Measurements from ENCODE around the gene LHB.

The LHB gene

GRCh38 chr19:49006905-49007304, 10.0 kb downstream of the LHB start:
- DNase-seq = no peak

GRCh38 chr19:49004964-49005614, 11.8 kb downstream of the LHB start:
- no peak for DNase-seq

- no peak for DNase-seq
These were observed 12.8 kb downstream of the LHB start for GRCh38 chr19:49004133-49004532.

- DNase-seq = peak in 1 of 2 experiments; percentile 40
These were observed 17.2 kb downstream of the LHB start for GRCh38 chr19:48999481-49000325.

- peak; percentile 70 to 79 for DNase-seq
These were observed 18.9 kb downstream of the LHB start for GRCh38 chr19:48997972-48998371.

GRCh38 chr19:48994035-48994386, 22.9 kb downstream of the LHB start:
- DNase-seq = no peak

GRCh38 chr19:48993175-48994034, 23.5 kb downstream of the LHB start, which contains the start of the genes GYS1 and RUVBL2:
Gene GYS1 (minus strand): TSS chr19:48993309. CDS start chr19:48993112, 197 bp downstream.
Gene RUVBL2 (plus strand): TSS chr19:48993887. CDS start chr19:48993912, 25 bp downstream.
- peak; percentile 98 to 99 for DNase-seq

- DNase-seq = no peak
These were observed 24.2 kb downstream of the LHB start for GRCh38 chr19:48992581-48993174.

- no peak for DNase-seq
These were observed 24.9 kb downstream of the LHB start for GRCh38 chr19:48991873-48992580.

- DNase-seq = no peak
These were observed 25.8 kb downstream of the LHB start for GRCh38 chr19:48991011-48991609.

GRCh38 chr19:48990400-48990799, 26.5 kb downstream of the LHB start:
- DNase-seq = no peak

- no peak for DNase-seq
These were observed 27.1 kb downstream of the LHB start for GRCh38 chr19:48989701-48990291.

GRCh38 chr19:48988860-48989259, 28.0 kb downstream of the LHB start:
- DNase-seq = no peak

GRCh38 chr19:48988286-48988685, 28.6 kb downstream of the LHB start:
- no peak for DNase-seq

GRCh38 chr19:48987323-48987722, 29.6 kb downstream of the LHB start:
- no peak for DNase-seq

GRCh38 chr19:48986211-48986610, 30.7 kb downstream of the LHB start:
- DNase-seq = no peak

GRCh38 chr19:48985711-48986110, 31.2 kb downstream of the LHB start:
- no peak for DNase-seq

GRCh38 chr19:48982280-48982679, 34.6 kb downstream of the LHB start:
- no peak for DNase-seq

- no peak for DNase-seq
These were observed 39.8 kb downstream of the LHB start for GRCh38 chr19:48977061-48977460.

- peak in 1 of 2 experiments; percentile 40 for DNase-seq
These were observed 40.7 kb downstream of the LHB start for GRCh38 chr19:48975947-48976847.
